Activated B cell treated with CpG ODN at 0.5 μM for 24 hours (primary cell): ENCODE data around the gene ETV6. TPM values are rescaled to one million over a fixed set of nuclear protein-coding genes. Genes with fewer than 3 reads are reported as not detected.

ENCODE experiments used
- ATAC-seq: fragments of 200-7000 bp; cut with Tn5 transposase; one replicate; pipeline ENCODE4 v1.10.0; 2021; ENCODE audit warnings: low read depth, mild to moderate bottlenecking, moderate library complexity
- CTCF ChIA-PET: fragments of 350-600 bp; sonication (Branson Sonifier 250); formaldehyde crosslinking; loops from one replicate; lab custom pipeline; 2021; ENCODE audit warnings: antibody characterized with exemption; lab: Charles Lee
- POLR2A ChIA-PET: fragments of 350-600 bp; sonication (Branson Sonifier 250); formaldehyde crosslinking; loops from one replicate; lab custom pipeline; 2021; ENCODE audit warnings: antibody characterized with exemption; lab: Charles Lee
- DNase-seq: peaks from one replicate; pipeline ENCODE4 v3.0.0; 2022
- H3K27ac Mint-ChIP-seq: one replicate; pipeline ENCODE4 v1.8.0; 2020; ENCODE audit warnings: mixed read lengths
- H3K27me3 Mint-ChIP-seq: one replicate; pipeline ENCODE4 v1.8.0; 2021; ENCODE audit warnings: mixed read lengths
- H3K36me3 Mint-ChIP-seq: one replicate; pipeline ENCODE4 v1.8.0; 2021; ENCODE audit warnings: low read depth, mixed read lengths
- H3K4me1 Mint-ChIP-seq: one replicate; pipeline ENCODE4 v1.8.0; 2021; ENCODE audit warnings: mixed read lengths
- H3K4me3 Mint-ChIP-seq: one replicate; pipeline ENCODE4 v1.8.0; 2020; ENCODE audit warnings: mild to moderate bottlenecking, mixed read lengths
- H3K9me3 Mint-ChIP-seq: one replicate; pipeline ENCODE4 v1.8.0; 2020; ENCODE audit warnings: mixed read lengths
- intact Hi-C: fragments of 100-400 bp; cut with micrococcal nuclease; formaldehyde crosslinking; loops from one replicate; pipeline ENCODE4 v1.15.1; 2024
- total RNA-seq: library from RNA; stranded (reverse); gene quantifications from 2 replicates; pipeline ENCODE4 v1.2.3, GENCODE V29; 2022
- TF ChIP-seq, protein P1 (sequence below): fragments of 200-600 bp; IDR thresholded peaks from one replicate; pipeline ENCODE4 v1.8.0; 2022; ENCODE audit warnings: antibody characterized with exemption, mild to moderate bottlenecking

Gene ETV6
- total RNA-seq, 1 donor from 2014 or later: 130 TPM

DNA sequence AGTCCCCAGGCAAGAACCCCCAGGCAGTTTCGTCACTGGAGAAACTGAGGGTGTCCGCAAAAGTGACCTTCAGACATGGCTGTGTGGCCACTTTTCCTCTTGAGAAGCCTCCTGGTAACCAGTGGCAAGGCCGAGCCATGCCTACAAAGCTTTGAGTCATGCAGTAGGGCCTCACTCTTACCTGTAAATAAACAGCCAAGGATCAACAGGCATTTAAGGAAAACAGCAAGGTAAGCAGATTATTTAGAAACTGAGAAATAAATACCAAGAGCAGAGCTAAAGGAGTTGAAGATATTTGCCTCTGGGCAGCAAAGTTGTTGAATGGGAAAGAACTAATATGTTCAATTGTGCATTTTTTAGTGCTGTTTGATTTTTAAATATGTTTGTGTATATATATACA is 280.2 kb downstream of the ETV6 start:
- Mint-ChIP-seq H3K36me3 (no peaks in the 10 kb centered on the region), H3K27me3 (peaks cover 2% of the 10 kb centered on the region), H3K4me3 (no peak overlapping the region), H3K9me3 (no peaks in the 10 kb centered on the region), H3K4me1 (no peaks in the 10 kb centered on the region), H3K27ac (no peak overlapping the region)
- CTCF ChIA-PET: no interaction called here
- TF ChIP-seq, protein P1, sequence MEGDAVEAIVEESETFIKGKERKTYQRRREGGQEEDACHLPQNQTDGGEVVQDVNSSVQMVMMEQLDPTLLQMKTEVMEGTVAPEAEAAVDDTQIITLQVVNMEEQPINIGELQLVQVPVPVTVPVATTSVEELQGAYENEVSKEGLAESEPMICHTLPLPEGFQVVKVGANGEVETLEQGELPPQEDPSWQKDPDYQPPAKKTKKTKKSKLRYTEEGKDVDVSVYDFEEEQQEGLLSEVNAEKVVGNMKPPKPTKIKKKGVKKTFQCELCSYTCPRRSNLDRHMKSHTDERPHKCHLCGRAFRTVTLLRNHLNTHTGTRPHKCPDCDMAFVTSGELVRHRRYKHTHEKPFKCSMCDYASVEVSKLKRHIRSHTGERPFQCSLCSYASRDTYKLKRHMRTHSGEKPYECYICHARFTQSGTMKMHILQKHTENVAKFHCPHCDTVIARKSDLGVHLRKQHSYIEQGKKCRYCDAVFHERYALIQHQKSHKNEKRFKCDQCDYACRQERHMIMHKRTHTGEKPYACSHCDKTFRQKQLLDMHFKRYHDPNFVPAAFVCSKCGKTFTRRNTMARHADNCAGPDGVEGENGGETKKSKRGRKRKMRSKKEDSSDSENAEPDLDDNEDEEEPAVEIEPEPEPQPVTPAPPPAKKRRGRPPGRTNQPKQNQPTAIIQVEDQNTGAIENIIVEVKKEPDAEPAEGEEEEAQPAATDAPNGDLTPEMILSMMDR: no peak
- ATAC-seq (no peak), DNase-seq (no peak)
- POLR2A ChIA-PET: no interaction called here
- intact Hi-C loops: no loop called here

DNA sequence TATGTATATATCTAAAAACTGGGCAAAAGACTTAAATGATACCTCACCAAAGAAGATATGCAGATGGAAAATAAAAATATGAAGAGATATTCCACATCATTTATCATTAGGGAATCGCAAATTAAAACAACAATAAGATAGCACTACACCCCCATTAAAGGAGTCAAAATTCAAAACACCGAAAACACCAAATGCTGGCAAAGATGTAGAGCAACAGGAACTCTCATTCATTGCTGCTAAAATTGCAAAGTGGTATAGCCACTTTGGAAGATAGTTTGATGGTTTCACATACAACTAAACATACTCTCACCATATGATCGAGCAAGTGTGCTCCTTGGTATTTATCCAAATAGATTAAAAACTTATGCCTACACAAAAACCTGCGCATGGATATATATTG is 289.7 kb downstream of the ETV6 start:
- intact Hi-C loops: no loop called here
- no peak overlapping the region for H3K27ac Mint-ChIP-seq
- no peaks in the 10 kb centered on the region for H3K9me3 Mint-ChIP-seq
- POLR2A ChIA-PET: no interaction called here
- no peaks in the 10 kb centered on the region for H3K36me3 Mint-ChIP-seq
- H3K27me3 Mint-ChIP-seq: peaks cover 2% of the 10 kb centered on the region
- ATAC-seq (no peak), DNase-seq (no peak)
- H3K4me1 Mint-ChIP-seq: no peaks in the 10 kb centered on the region
- H3K4me3 Mint-ChIP-seq: no peak overlapping the region
- CTCF ChIA-PET: no interaction called here
- TF ChIP-seq, protein P1: no peak

DNA sequence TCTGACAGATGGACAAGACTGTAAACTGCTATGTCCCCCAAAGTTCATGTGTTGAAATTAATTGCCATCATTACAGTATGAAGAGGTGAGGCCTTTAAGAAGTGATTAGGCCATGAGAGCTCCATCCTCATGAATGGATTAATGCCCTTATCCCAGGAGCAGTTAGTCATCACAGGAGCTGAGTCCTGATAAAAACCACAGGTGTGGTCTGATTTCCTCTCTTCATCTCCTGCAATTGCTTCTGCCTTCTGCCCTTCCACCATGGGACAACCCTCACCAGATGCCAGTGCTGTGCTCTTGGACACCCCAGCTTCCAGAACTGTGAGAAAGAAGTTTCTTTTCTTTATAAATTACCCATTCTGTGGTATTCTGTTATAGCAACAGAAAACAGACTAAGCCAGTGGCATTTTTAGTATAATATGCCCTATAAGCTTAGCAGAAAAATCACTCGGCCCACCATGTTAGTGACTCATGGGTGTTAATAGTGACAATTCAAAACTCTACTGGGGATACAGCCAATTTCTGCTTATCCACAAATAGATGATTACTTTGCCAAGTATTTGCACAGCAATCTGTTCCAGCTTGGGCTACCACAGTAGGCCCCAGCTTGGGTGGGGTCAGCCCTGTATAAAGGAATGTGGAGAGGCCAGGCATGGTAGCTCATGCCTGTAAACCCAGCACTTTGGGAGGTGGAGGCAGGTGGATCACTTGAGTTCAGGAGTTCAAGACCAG is 292.3 kb downstream of the ETV6 start:
- H3K9me3 Mint-ChIP-seq: no peaks in the 10 kb centered on the region
- H3K4me3 Mint-ChIP-seq: no peak overlapping the region
- no peaks in the 10 kb centered on the region for H3K36me3 Mint-ChIP-seq
- intact Hi-C loops: no loop called here
- POLR2A ChIA-PET: no interaction called here
- CTCF ChIA-PET: no interaction called here
- TF ChIP-seq, protein P1: no peak
- no peak for ATAC-seq
- no peaks in the 10 kb centered on the region for H3K4me1 Mint-ChIP-seq
- DNase-seq: no peak
- H3K27ac Mint-ChIP-seq: no peak overlapping the region
- H3K27me3 Mint-ChIP-seq: peaks cover 10% of the 10 kb centered on the region

DNA sequence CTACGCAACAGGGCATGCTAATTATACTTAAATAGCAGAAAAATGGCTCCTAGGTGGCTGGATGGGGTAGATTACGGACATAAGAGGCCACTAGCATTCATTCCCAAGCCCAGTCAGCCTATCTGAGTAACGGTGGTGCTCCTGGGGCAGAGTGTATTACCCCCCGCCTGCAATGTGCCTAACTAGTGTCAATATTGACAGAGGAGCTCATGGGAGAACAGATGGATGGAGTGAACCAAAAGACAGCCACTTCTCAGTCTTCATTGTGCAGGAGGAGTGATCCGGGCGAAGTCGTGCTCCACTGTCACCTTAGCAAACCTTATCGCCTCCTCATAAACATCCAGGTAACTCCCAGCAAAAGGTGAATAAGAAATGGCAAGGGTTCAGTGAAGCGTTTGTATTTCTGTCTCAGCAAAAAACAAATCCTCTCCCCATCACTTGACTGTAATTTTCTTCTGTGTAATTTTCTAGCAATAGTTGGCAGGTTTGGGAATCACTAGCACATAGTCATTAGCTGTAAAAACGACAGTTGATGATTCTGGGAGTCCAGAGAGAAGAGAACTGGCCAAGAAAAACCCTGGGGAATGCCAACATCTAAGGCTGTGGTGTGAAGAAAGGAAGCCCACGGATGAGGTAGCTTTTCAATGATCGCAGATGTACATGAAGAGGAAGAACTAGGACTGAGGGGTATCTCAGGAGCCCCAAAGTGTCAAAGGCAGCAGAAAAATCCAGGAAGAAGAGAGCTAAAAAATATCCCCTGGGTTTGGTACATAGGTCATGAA is 294.6 kb downstream of the ETV6 start:
- H3K36me3 Mint-ChIP-seq: no peaks in the 10 kb centered on the region
- H3K27ac Mint-ChIP-seq: no peak overlapping the region
- TF ChIP-seq, protein P1: no peak
- H3K4me3 Mint-ChIP-seq: no peak overlapping the region
- intact Hi-C loops: no loop called here
- H3K4me1 Mint-ChIP-seq: no peaks in the 10 kb centered on the region
- DNase-seq (no peak), ATAC-seq (no peak)
- ChIA-PET CTCF (interaction anchor here (0.7 kb wide), 1 partner anchor 16 kb away, joined by 3 read pairs; no protein-coding TSS in a partner anchor), POLR2A (interaction anchor here (0.6 to 0.7 kb wide), 3 partner anchors 108 to 291 kb away, joined by 3 to 6 read pairs (median 4); no protein-coding TSS in a partner anchor)
- H3K27me3 Mint-ChIP-seq: peaks cover 15% of the 10 kb centered on the region
- no peaks in the 10 kb centered on the region for H3K9me3 Mint-ChIP-seq
